ENCODE data around the gene KAZN. TPM values are rescaled to one million over a fixed set of nuclear protein-coding genes. Genes with fewer than 3 reads are reported as not detected.

The KAZN gene
- total RNA-seq, 1 donor from 2014 or later = 3.7 TPM

DNA sequence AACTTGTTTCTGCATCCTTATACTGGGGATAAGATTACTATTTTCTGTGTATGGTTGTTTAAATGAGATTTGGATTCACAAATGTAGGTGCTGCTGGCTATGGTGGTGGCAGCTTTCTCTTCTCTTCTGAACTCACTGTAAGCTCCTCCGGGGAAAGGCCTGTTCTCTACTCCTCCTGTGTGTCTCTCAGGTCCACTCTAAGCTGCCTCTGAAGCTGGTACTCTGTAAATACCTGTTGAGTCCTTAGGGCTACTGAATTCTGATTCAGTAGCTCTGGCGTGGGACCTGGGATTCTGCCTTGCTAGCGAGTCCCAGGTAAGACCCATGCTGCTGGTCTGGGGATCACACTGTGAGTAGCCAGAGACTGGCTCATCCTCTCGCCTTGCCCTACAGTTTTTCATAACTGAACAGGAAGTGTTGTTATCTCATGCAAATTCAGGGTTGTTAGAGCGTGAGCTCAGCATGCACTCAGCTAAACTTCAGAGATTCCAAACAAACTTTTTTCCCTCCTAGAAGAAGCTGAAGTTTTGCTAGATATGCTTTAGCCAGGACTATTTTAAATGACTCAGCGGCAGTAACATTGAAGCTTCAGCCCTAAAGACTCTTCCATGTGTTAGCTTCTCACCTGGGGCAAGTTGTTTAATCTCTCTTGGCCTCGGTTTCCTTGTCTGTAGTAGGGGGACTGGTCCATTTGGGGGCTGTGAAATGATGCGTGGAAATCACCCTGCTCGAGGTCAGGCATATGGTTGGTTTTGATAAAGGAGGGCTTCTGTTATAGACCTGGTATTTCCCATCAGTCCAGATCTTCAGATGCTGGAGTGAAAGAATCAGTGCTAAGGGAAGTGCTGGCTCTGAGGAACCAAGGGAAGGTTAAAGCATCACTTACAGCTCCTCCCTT is 283.5 kb downstream of the KAZN start:
- Histone ChIP-seq H3K4me1 (ENCODE audit: control insufficient read depth in 3 of 3, insufficient read depth in 3 of 3, low read length in 3 of 3) (no peaks in the 10 kb centered on the region), H3K27me3 (ENCODE audit: control insufficient read depth in 3 of 3, insufficient read depth in 3 of 3, low read length in 3 of 3) (peaks cover 0 to 2% (median 0%) of the 10 kb centered on the region in 3 donors), H3K9me3 (ENCODE audit: control insufficient read depth in 3 of 3, low read length in 3 of 3) (peaks cover 0 to 2% (median 0%) of the 10 kb centered on the region in 3 donors), H3K36me3 (ENCODE audit: control insufficient read depth in 3 of 3, insufficient read depth in 3 of 3, low read length in 3 of 3) (no peaks in the 10 kb centered on the region), H3K9ac (ENCODE audit: low read depth in 1 of 3, low read length in 3 of 3) (no peak overlapping the region), H3K4me3 (ENCODE audit: low read length in 3 of 3) (no peak overlapping the region), H3K27ac (ENCODE audit: low read depth, low read length) (no peak overlapping the region)

DNA sequence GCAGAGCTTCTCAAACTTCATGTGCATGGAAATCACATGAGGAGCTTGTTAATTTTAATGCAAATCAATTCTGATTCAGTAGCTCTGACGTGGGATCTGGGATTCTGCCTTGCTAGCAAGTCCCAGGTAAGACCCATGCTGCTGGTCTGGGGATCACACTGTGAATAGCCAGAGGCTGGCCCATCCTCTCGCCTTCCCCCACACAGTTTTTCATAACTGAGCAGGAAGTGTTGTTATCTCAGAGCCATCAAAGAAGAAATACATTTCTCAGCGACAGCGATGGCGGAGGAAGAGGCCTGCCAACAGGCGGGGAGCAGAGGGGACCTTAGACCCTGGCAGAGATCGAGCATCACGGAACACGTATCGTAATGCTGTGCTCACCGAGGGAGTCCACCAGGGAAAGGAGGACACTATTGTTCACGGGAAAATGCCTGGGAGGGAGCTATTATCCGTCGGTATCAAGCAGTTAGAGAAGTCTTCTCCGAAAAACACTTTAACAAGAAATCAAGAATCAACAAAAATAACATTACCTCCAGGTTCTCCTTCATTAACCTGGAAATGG is 286.2 kb downstream of the KAZN start:
- no peak overlapping the region for H3K4me3 ChIP-seq (ENCODE audit: low read length in 3 of 3)
- no peak overlapping the region for H3K9ac ChIP-seq (ENCODE audit: low read depth in 1 of 3, low read length in 3 of 3)
- H3K4me1 ChIP-seq (ENCODE audit: control insufficient read depth in 3 of 3, insufficient read depth in 3 of 3, low read length in 3 of 3) = no peaks in the 10 kb centered on the region
- H3K36me3 ChIP-seq (ENCODE audit: control insufficient read depth in 3 of 3, insufficient read depth in 3 of 3, low read length in 3 of 3) = no peaks in the 10 kb centered on the region
- H3K9me3 ChIP-seq (ENCODE audit: control insufficient read depth in 3 of 3, low read length in 3 of 3) = peaks cover 0 to 2% (median 0%) of the 10 kb centered on the region in 3 donors
- no peak overlapping the region for H3K27ac ChIP-seq (ENCODE audit: low read depth, low read length)
- H3K27me3 ChIP-seq (ENCODE audit: control insufficient read depth in 3 of 3, insufficient read depth in 3 of 3, low read length in 3 of 3) = no peaks in the 10 kb centered on the region

DNA sequence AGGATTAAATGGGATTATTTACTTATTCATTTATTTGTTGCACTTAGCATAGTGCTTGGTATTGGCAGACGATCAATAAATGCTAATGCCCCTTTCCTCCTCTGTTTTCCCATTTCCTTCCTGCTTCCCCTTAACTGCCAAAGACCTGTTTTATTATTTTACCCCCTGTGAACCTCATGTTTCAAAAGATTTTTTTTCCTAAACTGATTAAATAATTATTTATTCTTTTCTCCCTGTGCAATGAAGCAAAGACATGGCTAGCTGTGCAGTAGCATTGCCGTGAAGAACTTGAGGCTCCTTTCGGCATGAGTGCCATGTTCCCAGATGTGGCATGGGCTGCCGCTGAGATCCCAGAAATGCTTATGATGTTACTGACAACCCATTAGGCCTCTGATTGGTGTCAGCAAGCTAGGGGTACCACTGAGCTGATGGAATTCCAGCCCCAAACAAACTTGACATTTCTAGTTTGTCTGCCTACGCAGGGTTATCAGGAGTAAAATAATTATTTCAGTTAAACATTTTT is 288.6 kb downstream of the KAZN start:
- Histone ChIP-seq H3K9me3 (ENCODE audit: control insufficient read depth in 3 of 3, low read length in 3 of 3) (no peaks in the 10 kb centered on the region), H3K4me1 (ENCODE audit: control insufficient read depth in 3 of 3, insufficient read depth in 3 of 3, low read length in 3 of 3) (no peaks in the 10 kb centered on the region), H3K27ac (ENCODE audit: low read depth, low read length) (no peak overlapping the region), H3K27me3 (ENCODE audit: control insufficient read depth in 3 of 3, insufficient read depth in 3 of 3, low read length in 3 of 3) (peaks cover 0 to 3% (median 0%) of the 10 kb centered on the region in 3 donors), H3K4me3 (ENCODE audit: low read length in 3 of 3) (no peak overlapping the region), H3K9ac (ENCODE audit: low read depth in 1 of 3, low read length in 3 of 3) (no peak overlapping the region), H3K36me3 (ENCODE audit: control insufficient read depth in 3 of 3, insufficient read depth in 3 of 3, low read length in 3 of 3) (no peaks in the 10 kb centered on the region)

DNA sequence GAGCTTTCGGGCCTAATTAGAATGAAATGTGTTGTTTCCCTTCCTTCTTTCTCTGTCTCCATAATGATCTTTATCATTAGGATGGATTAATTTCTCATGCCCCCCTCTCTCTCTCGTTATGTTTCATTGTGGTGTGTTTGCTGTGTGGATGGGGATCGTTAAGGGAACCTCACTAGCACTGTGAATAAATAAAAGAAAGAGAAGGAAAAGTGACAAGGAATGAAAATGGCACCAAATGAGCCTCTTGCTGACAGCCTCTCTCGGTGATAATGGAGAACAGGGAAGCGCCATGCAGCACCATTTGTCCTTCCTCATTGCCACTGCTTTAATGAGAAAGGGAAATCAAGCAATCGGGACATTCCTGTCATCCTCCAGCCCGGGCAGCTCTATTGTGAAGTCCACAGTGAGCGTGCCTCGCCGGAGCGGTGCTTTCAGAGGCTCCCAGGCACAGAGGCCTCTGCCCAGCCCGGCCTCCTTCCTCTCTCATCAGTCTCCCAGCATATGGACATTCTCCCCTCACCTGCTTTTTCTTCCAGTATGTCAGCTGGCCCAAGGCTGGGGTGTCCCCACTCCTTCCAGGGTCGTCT is 289.4 kb downstream of the KAZN start:
- Histone ChIP-seq H3K9me3 (ENCODE audit: control insufficient read depth in 3 of 3, low read length in 3 of 3) (no peaks in the 10 kb centered on the region), H3K9ac (ENCODE audit: low read depth in 1 of 3, low read length in 3 of 3) (no peak overlapping the region), H3K4me1 (ENCODE audit: control insufficient read depth in 3 of 3, insufficient read depth in 3 of 3, low read length in 3 of 3) (no peaks in the 10 kb centered on the region), H3K36me3 (ENCODE audit: control insufficient read depth in 3 of 3, insufficient read depth in 3 of 3, low read length in 3 of 3) (no peaks in the 10 kb centered on the region), H3K4me3 (ENCODE audit: low read length in 3 of 3) (no peak overlapping the region), H3K27ac (ENCODE audit: low read depth, low read length) (no peak overlapping the region), H3K27me3 (ENCODE audit: control insufficient read depth in 3 of 3, insufficient read depth in 3 of 3, low read length in 3 of 3) (peaks cover 0 to 5% (median 0%) of the 10 kb centered on the region in 3 donors)

DNA sequence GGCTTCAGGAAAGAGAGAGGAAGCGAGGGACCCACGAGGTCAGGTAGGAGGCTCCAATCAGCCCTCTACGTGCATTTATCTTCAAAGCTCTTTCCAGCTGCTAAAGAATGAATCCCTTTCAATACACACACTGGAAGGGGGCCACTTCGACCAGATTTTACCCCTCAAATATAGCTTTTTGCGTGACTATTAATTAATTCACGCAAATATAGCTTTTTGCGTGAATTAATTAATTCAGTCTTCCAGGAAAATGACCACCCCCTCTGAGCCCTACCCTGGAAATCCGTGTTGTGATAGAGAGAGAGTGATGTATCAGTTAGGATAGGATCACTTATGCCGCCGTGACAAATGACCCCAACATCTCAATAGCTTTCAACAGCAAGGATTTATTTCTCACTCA is 289.9 kb downstream of the KAZN start:
- Histone ChIP-seq H3K36me3 (ENCODE audit: control insufficient read depth in 3 of 3, insufficient read depth in 3 of 3, low read length in 3 of 3) (no peaks in the 10 kb centered on the region), H3K9me3 (ENCODE audit: control insufficient read depth in 3 of 3, low read length in 3 of 3) (no peaks in the 10 kb centered on the region), H3K27ac (ENCODE audit: low read depth, low read length) (no peak overlapping the region), H3K4me1 (ENCODE audit: control insufficient read depth in 3 of 3, insufficient read depth in 3 of 3, low read length in 3 of 3) (no peaks in the 10 kb centered on the region), H3K9ac (ENCODE audit: low read depth in 1 of 3, low read length in 3 of 3) (no peak overlapping the region), H3K4me3 (ENCODE audit: low read length in 3 of 3) (no peak overlapping the region), H3K27me3 (ENCODE audit: control insufficient read depth in 3 of 3, insufficient read depth in 3 of 3, low read length in 3 of 3) (peaks cover 0 to 5% (median 0%) of the 10 kb centered on the region in 3 donors)

DNA sequence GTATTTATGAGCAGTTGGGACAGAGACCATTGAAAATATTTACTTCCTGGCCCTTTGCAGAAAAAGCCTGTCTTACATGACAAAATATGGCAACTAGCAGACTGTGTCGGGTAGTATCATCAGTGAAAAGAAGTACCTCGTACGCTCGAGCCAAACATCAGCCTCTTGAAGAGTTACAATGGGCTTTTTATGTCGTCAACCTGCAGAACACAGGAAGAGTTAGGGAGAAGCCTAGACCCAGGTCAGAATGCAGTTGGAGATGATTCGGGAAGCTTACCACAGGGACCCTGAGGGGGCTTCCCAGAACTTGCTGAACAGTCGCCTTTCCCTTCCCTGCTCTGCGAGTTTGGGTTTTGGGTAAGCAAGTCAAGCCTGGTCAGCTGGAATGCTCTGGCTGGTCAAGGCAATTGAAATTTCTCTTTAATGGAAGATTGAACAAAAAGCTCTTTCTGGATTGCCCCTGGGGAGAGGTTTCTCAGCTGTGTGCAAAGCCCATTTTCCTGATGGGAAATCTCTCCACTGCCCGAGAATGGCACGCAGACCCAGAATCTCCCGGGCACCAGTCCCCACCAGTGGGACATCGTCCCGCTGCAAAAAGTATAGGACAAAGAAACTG is 291.4 kb downstream of the KAZN start:
- Histone ChIP-seq H3K36me3 (ENCODE audit: control insufficient read depth in 3 of 3, insufficient read depth in 3 of 3, low read length in 3 of 3) (no peaks in the 10 kb centered on the region), H3K27ac (ENCODE audit: low read depth, low read length) (no peak overlapping the region), H3K9ac (ENCODE audit: low read depth in 1 of 3, low read length in 3 of 3) (no peak overlapping the region), H3K4me3 (ENCODE audit: low read length in 3 of 3) (no peak overlapping the region), H3K9me3 (ENCODE audit: control insufficient read depth in 3 of 3, low read length in 3 of 3) (no peaks in the 10 kb centered on the region), H3K4me1 (ENCODE audit: control insufficient read depth in 3 of 3, insufficient read depth in 3 of 3, low read length in 3 of 3) (no peaks in the 10 kb centered on the region), H3K27me3 (ENCODE audit: control insufficient read depth in 3 of 3, insufficient read depth in 3 of 3, low read length in 3 of 3) (peaks cover 0 to 14% (median under 1%) of the 10 kb centered on the region in 3 donors)

DNA sequence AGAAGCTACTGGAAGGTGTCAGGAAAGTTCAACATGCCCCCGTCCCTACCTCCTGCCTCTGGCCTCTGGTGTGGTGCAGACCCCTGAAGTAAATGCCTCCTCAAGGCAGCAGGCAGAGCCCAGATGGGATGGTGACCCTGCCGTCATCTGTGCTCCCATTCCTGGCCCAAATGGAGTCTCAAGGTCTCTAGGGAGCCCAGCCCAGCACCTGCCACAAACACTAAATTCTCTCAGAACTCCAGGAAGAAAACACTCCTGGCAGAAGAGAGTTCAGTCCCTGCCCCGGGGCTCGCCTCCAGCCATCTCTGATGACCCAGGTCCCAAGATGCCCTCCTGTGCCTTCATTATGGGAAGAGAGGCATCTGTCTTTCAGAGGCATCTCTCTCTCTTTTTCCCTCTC is 293.5 kb downstream of the KAZN start:
- Histone ChIP-seq H3K36me3 (ENCODE audit: control insufficient read depth in 3 of 3, insufficient read depth in 3 of 3, low read length in 3 of 3) (no peaks in the 10 kb centered on the region), H3K9ac (ENCODE audit: low read depth in 1 of 3, low read length in 3 of 3) (no peak overlapping the region), H3K4me3 (ENCODE audit: low read length in 3 of 3) (no peak overlapping the region), H3K4me1 (ENCODE audit: control insufficient read depth in 3 of 3, insufficient read depth in 3 of 3, low read length in 3 of 3) (no peaks in the 10 kb centered on the region), H3K27me3 (ENCODE audit: control insufficient read depth in 3 of 3, insufficient read depth in 3 of 3, low read length in 3 of 3) (peaks cover 0 to 20% (median 5%) of the 10 kb centered on the region in 3 donors), H3K27ac (ENCODE audit: low read depth, low read length) (no peak overlapping the region), H3K9me3 (ENCODE audit: control insufficient read depth in 3 of 3, low read length in 3 of 3) (no peaks in the 10 kb centered on the region)

DNA sequence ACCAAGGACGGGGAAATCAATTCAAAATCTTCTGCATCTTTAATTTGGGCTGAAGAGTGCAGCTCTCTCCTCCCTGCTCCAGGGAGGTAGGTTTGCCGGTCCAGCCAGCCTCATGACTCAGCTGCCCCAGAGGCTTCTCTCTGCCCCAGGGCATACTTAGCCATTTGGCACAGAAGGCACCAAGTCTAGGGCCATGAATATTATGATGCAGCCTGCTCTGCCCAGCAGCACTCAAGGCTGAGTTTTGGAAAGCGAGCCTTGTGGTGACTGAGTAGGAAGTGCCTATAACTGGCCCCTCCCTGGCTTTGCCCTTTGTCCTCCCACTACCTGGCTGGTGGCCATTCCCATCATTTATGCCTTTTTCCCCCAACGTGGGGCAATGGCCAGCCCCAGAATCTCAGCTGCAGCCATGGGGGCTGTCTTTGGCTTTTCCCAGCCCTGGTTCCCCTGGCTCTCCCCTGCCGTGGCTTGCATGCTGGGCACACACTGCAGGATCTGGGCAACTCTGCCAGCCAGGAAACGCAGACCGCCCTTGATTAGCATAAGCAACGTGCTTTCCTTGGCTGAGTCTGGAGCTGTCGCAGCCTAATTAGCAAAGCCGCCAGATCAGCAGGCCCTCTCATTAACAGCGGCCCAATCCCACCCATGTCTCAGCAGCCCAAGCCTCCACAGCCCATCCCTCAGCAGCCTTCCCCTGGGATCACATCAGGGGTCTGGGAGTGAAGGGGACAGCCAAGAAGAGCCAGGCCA is 296.5 kb downstream of the KAZN start:
- Histone ChIP-seq H3K9ac (ENCODE audit: low read depth in 1 of 3, low read length in 3 of 3) (no peak overlapping the region), H3K36me3 (ENCODE audit: control insufficient read depth in 3 of 3, insufficient read depth in 3 of 3, low read length in 3 of 3) (no peaks in the 10 kb centered on the region), H3K27ac (ENCODE audit: low read depth, low read length) (no peak overlapping the region), H3K27me3 (ENCODE audit: control insufficient read depth in 3 of 3, insufficient read depth in 3 of 3, low read length in 3 of 3) (peaks cover 0 to 33% (median 18%) of the 10 kb centered on the region in 3 donors), H3K4me1 (ENCODE audit: control insufficient read depth in 3 of 3, insufficient read depth in 3 of 3, low read length in 3 of 3) (no peaks in the 10 kb centered on the region), H3K9me3 (ENCODE audit: control insufficient read depth in 3 of 3, low read length in 3 of 3) (no peaks in the 10 kb centered on the region), H3K4me3 (ENCODE audit: low read length in 3 of 3) (no peak overlapping the region)

DNA sequence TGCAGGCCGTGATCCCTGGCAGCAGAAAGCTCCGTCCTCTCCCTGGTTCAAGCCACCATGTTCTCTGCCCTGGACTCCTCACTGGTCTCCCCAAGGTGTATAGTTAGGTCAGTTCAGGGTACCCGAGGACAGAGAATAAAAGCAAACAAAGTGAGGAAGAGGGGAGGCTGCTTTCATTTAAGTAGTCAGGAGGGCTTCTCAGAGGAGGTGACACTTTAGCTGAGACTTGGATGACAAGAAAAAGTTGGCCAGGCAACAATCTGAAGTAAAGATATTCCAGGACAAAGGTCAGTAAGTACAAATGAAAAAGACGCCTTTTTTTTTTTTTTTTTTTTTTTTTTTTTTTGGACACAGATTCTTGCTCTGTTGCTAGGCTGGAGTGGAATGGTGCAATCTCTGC is 297.2 kb downstream of the KAZN start:
- Histone ChIP-seq H3K4me1 (ENCODE audit: control insufficient read depth in 3 of 3, insufficient read depth in 3 of 3, low read length in 3 of 3) (no peaks in the 10 kb centered on the region), H3K9me3 (ENCODE audit: control insufficient read depth in 3 of 3, low read length in 3 of 3) (no peaks in the 10 kb centered on the region), H3K4me3 (ENCODE audit: low read length in 3 of 3) (no peak overlapping the region), H3K27me3 (ENCODE audit: control insufficient read depth in 3 of 3, insufficient read depth in 3 of 3, low read length in 3 of 3) (peaks cover 0 to 33% (median 18%) of the 10 kb centered on the region in 3 donors), H3K27ac (ENCODE audit: low read depth, low read length) (no peak overlapping the region), H3K36me3 (ENCODE audit: control insufficient read depth in 3 of 3, insufficient read depth in 3 of 3, low read length in 3 of 3) (no peaks in the 10 kb centered on the region), H3K9ac (ENCODE audit: low read depth in 1 of 3, low read length in 3 of 3) (no peak overlapping the region)
